ENCODE data around the gene TUNAR. TPM values are rescaled to one million over a fixed set of nuclear protein-coding genes. Genes with fewer than 3 reads are reported as not detected.

The TUNAR gene
- total RNA-seq, 1 donor, result not detected

GRCh38 chr14:95863295-95863694 is 13.3 kb upstream of the TUNAR start:
- DNase-seq (ENCODE audit: low read depth), result no peak
- no peak for TF ChIP-seq CTCF (IDR thresholded peaks at IDR 0.05; ENCODE audit: insufficient read depth, low read depth, low read length)
- no peak overlapping the region for H3K4me3 ChIP-seq (ENCODE audit: low read depth, low read length)

- DNase-seq (ENCODE audit: low read depth), result no peak
- TF ChIP-seq CTCF (IDR thresholded peaks at IDR 0.05; ENCODE audit: insufficient read depth, low read depth, low read length), result no peak
- H3K4me3 ChIP-seq (ENCODE audit: low read depth, low read length), result no peak overlapping the region
Measured at GRCh38 chr14:95869776-95870175, 6.9 kb upstream of the TUNAR start.

- no peak for TF ChIP-seq CTCF (IDR thresholded peaks at IDR 0.05; ENCODE audit: insufficient read depth, low read depth, low read length)
- H3K4me3 ChIP-seq (ENCODE audit: low read depth, low read length), result no peak overlapping the region
- no peak for DNase-seq (ENCODE audit: low read depth)
Measured at GRCh38 chr14:95870772-95871171, 5.9 kb upstream of the TUNAR start.

- no peak for DNase-seq (ENCODE audit: low read depth)
- H3K4me3 ChIP-seq (ENCODE audit: low read depth, low read length), result no peak overlapping the region
- no peak for TF ChIP-seq CTCF (IDR thresholded peaks at IDR 0.05; ENCODE audit: insufficient read depth, low read depth, low read length)
Measured at GRCh38 chr14:95871531-95871930, 5.1 kb upstream of the TUNAR start.

GRCh38 chr14:95872777-95873176 is 3.9 kb upstream of the TUNAR start:
- no peak for TF ChIP-seq CTCF (IDR thresholded peaks at IDR 0.05; ENCODE audit: insufficient read depth, low read depth, low read length)
- no peak for DNase-seq (ENCODE audit: low read depth)
- H3K4me3 ChIP-seq (ENCODE audit: low read depth, low read length), result no peak overlapping the region

- no peak overlapping the region for H3K4me3 ChIP-seq (ENCODE audit: low read depth, low read length)
- TF ChIP-seq CTCF (IDR thresholded peaks at IDR 0.05; ENCODE audit: insufficient read depth, low read depth, low read length), result no peak
- no peak for DNase-seq (ENCODE audit: low read depth)
Measured at GRCh38 chr14:95875831-95876760, 536 bp upstream of the TUNAR start.

Measured in fibroblast of villous mesenchyme (primary cell).